UCSD-AML1 (cell line): ENCODE data around the gene GHR.

Experiments
- DNase-seq: peaks from one replicate; lab custom pipeline; 2025; ENCODE audit not compliant: unreplicated experiment; lab: John Stamatoyannopoulos, UW

GHR gene

GRCh38 chr5:42767491-42768105, 344.4 kb downstream of the GHR start:
- no peak for DNase-seq

- no peak for DNase-seq
Measured at GRCh38 chr5:42768106-42768504, 344.9 kb downstream of the GHR start.

DNA sequence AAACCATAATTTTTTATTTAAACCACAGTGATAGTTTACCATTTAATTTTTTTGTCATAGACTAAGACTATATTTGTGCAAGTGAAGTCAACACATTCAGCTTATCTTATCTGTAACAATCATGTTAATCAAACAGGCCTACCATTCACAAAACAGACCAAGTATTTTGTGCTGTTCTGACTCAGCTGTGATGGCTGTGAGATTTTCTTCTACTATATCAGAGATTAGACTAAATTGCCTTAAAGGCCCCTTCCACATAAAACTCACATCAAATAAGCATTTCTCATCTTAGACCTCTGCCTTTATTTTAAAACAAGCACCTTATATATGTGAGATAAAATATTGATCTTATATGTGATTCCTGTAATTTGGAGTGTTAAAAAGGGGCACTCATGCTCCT, 346.8 kb downstream of the GHR start:
- no peak for DNase-seq
